HG03064 (cell line): Measurements from ENCODE around the gene IQCF6.
"Not testable (repeated sequence)": the region's sequence is repeated elsewhere in the genome, so short reads cannot be mapped to it uniquely, and the experiment has no call there.

ENCODE experiments used
- ATAC-seq: cut with Tn5 transposase; IDR thresholded peaks from one replicate; pipeline ENCODE4 v1.9.1; 2021; ENCODE audit warnings: low read depth; ENCODE audit not compliant: unreplicated experiment

Gene IQCF6

DNA sequence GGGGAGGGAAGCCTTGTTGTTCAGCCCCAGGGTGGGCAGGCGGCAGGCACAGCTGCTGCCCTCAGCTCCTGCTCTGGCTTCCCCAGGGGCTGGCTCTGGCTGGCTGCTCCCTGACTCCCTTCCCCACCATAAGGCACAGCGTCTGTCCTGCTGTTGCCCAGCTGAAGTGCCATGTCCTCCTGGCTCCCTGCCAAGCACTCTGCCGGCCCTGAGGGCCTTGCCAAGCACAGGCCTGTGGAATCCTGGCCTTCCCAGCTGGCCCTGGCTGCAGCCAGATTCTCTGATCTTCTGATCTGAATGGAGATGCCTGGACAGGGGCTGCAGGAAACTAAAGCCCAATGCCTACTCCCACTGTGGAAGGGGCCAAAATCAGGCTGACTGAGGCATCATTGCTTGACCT lies 1.1 kb downstream of the IQCF6 start:
- ATAC-seq = no peak

DNA sequence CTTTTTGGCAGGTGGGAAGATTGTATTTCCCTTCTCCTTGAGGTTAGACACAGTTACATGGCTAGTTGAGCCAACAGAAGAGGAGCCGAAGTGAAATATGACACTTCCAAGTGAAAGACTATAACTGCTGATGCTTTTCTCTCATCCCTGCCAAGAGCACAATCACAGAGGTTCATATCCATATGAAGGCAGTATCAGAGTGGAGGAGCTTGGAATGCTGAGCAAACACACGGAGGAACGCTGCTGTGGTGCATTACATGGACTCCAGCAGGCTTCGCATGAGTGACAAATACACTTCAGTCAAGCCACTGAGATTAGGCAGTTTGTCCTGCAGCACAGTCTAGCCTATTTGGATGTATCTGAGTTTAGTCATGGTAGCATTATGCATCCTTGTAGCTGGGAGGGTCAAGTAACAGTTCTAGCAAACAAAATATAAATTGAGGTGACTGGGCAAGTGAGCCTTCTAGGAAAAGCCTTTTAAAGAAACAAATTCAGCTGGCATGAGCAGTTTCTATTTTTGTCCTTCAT lies 5.4 kb downstream of the IQCF6 start:
- no peak for ATAC-seq

- ATAC-seq = no peak
These were observed 19.8 kb downstream of the IQCF6 start for GRCh38 chr3:51759203-51759602.

DNA sequence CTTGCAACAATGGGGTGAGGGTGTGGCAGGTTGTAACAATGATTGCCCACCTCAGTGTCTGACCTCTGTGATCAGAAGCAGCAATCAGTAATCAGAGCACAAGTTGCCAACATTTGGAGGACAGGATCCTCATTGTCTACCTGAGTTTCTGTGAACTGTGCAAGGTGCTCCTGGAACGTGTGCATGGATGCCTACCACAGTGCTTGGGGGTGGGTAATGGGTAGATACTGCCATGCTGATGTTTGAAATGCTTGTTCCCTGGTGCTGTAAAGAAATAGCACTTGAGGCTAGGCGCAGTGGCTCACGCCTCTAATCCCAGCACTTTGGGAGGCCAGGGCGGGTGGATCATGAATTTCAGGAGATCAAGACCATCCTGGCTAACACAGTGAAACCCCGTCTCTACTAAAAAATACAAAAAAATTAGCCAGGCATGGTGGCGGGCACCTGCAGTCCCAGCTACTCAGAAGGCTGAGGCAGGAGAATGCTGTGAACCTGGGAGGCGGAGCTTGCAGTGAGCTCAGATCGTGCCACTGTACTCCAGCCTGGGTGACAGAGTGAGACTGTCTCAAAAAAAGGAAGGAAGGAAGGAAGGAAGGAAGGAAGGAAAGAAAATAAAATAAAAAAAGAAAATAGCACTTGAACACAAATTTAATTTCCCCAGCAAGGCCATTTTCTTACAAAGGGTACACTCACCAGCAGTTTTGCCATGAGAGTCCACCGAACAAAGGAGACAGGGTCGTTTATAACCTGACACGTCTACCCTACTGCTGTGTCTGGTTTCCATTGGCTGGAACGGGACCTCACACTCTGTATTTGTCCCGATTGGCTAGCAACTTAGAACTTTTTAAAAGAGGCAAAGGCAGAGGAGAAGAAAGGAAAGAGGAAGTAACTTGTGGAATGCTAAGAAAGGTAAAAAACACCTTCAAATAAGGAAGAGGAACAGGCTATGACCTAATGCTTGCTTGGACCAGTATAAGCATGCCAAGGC lies 25.0 kb downstream of the IQCF6 start:
- ATAC-seq = not testable (repeated sequence)

- ATAC-seq = no peak
These were observed 27.8 kb downstream of the IQCF6 start for GRCh38 chr3:51751287-51751686.

- ATAC-seq = no peak
These were observed 28.2 kb downstream of the IQCF6 start for GRCh38 chr3:51750878-51751277.

DNA sequence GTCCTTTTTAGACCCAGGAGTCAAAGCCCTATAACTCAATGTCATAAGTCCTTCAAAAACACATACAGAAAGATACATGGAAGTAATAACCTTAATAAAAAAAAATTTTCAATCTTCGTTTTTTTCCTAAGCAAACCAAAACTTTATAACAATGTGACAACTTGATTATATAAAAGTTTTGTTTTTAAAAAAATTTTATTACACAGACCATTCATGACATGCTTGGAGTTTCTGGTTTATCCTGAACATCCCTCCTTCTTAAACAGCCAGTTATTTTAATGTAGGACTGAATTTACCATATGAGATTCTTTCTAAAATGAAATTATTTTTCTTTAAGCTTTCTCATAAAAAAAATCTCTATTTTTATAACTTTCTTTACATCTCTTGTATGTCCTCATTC lies 30.7 kb downstream of the IQCF6 start:
- ATAC-seq = no peak

- no peak for ATAC-seq
These were observed 31.2 kb downstream of the IQCF6 start for GRCh38 chr3:51747840-51748239.

GRCh38 chr3:51742978-51743377 lies 36.1 kb downstream of the IQCF6 start:
- not testable (repeated sequence) for ATAC-seq

DNA sequence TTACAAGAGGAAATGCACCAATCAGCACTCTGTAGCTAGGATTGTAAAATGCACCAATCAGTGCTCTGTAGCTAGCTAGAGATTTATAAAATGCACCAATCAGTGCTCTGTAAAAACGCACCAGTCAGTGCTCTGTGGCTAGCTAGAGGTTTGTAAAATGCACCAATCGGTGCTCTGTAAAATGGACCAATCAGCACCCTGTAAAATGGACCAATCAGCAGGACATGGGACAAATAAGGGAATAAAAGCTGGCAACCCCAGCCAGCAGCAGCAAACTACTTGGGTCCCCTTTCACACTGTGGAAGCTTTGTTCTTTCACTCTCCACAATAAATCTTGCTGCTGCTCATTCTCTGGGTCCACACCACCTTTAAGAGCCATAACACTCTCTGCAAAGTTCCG lies 36.7 kb downstream of the IQCF6 start:
- ATAC-seq = not testable (repeated sequence)

GRCh38 chr3:51739110-51739509 lies 39.9 kb downstream of the IQCF6 start:
- no peak for ATAC-seq

DNA sequence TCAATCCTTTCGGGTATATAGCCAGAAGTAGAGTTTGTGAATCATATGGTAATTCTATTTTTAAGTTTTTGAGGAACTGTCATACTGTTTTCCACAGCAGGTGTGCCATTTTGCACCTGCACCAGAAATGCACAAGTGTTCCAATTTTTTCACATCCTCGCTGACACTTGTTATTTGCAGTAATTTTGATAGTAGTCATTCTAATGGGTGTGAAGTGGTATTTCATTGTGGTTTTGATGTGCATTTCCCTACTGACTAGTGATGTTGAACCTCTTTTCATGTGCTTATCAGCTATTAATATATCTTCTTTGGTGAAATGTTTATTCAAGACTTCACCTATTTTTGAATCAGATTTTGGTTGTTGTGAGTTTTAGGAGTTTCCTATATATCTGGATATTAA lies 43.1 kb downstream of the IQCF6 start:
- no peak for ATAC-seq

GRCh38 chr3:51735039-51735438 lies 44.0 kb downstream of the IQCF6 start:
- no peak for ATAC-seq

GRCh38 chr3:51734572-51734907 lies 44.5 kb downstream of the IQCF6 start:
- no peak for ATAC-seq

- no peak for ATAC-seq
These were observed 45.0 kb downstream of the IQCF6 start for GRCh38 chr3:51733859-51734571.

GRCh38 chr3:51729042-51729633 lies 49.9 kb downstream of the IQCF6 start:
- ATAC-seq = no peak
